Immature natural killer cell (primary cell): Measurements from ENCODE around the gene SERINC5. TPM values are rescaled to one million over a fixed set of nuclear protein-coding genes. Genes with fewer than 3 reads are reported as not detected.

Experiments used
- DNase-seq, 3 donors: peaks; one replicate each; pipeline ENCODE4 v3.0.0; 2022; ENCODE audit warnings: mixed read lengths in 1 of 3
- H3K27ac Mint-ChIP-seq, 6 donors: one replicate each; pipeline ENCODE4 v1.8.0; 2020; ENCODE audit warnings: mixed read lengths in 6 of 6, mild to moderate bottlenecking in 5 of 6, inconsistent platforms in 4 of 6, moderate library complexity in 3 of 6
- H3K27me3 Mint-ChIP-seq, 3 donors: one replicate each; pipeline ENCODE4 v1.8.0; 2020 to 2021; ENCODE audit warnings: low read depth in 3 of 3, mild to moderate bottlenecking in 3 of 3, mixed read lengths in 3 of 3, moderate library complexity in 3 of 3, inconsistent platforms in 1 of 3
- H3K36me3 Mint-ChIP-seq, 3 donors: one replicate each; pipeline ENCODE4 v1.8.0; 2020; ENCODE audit warnings: mixed read lengths in 3 of 3, inconsistent platforms in 2 of 3, mild to moderate bottlenecking in 2 of 3
- H3K4me1 Mint-ChIP-seq, 2 donors: one replicate each; pipeline ENCODE4 v1.8.0; 2020; ENCODE audit warnings: inconsistent platforms in 2 of 2, mild to moderate bottlenecking in 2 of 2, mixed read lengths in 2 of 2, moderate library complexity in 1 of 2
- H3K4me3 Mint-ChIP-seq, 5 donors: one replicate each; pipeline ENCODE4 v1.8.0; 2020; ENCODE audit warnings: mild to moderate bottlenecking in 5 of 5, mixed read lengths in 5 of 5, inconsistent platforms in 3 of 5, moderate library complexity in 3 of 5
- H3K9me3 Mint-ChIP-seq, 6 donors: one replicate each; pipeline ENCODE4 v1.8.0; 2020; ENCODE audit warnings: mild to moderate bottlenecking in 6 of 6, mixed read lengths in 6 of 6, inconsistent platforms in 4 of 6, moderate library complexity in 3 of 6
- polyA plus RNA-seq, 3 donors: library from polyadenylated mRNA; unstranded; fragments of 300-500 nt; fragmentation: Illumina TruSeq; gene quantifications; one replicate each; pipeline ENCODE4 v1.2.3, GENCODE V29; 2021

The SERINC5 gene
- polyA plus RNA-seq, 3 donors from 2014 or later, result 0.69 to 2.3 (median 1.1) TPM

DNA sequence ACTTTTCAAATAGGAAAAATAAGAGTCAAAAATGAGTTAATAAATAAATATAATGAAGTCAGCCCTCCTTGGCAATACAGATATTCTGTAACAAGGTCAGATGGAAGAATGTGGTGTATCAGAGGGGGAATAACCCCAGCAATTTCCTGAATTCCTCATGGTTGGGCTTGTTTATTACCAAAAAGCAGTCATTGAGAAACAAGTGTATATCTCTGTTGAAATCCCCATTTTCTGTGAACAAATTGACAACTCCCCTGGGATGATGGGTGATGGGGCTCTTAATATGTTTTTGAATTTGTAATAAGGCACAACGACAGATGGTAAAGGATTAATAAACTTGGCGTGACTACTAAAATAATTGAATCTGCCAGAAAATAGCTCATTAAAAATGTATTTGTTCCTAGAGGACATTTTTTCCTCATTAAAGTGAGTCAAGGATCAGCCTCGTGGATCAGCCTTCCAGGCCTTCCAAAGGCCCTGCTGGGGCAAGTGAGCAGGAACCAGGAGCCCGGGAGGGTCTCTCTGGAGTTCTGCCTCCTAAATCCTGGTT is 186.5 kb downstream of the SERINC5 start:
- Mint-ChIP-seq H3K4me3 (no peak overlapping the region), H3K9me3 (no peaks in the 10 kb centered on the region), H3K27me3 (peaks cover 0 to 3% (median 2%) of the 10 kb centered on the region in 3 donors), H3K27ac (no peak overlapping the region), H3K36me3 (no peaks in the 10 kb centered on the region), H3K4me1 (no peaks in the 10 kb centered on the region)
- no peak for DNase-seq

GRCh38 chr5:80068775-80069174 is 187.1 kb downstream of the SERINC5 start:
- DNase-seq, result no peak
- no peak overlapping the region for H3K27ac Mint-ChIP-seq
- no peak overlapping the region for H3K4me3 Mint-ChIP-seq
- no peaks in the 10 kb centered on the region for H3K9me3 Mint-ChIP-seq
- H3K27me3 Mint-ChIP-seq, result peaks cover 0 to 5% (median 2%) of the 10 kb centered on the region in 3 donors
- H3K36me3 Mint-ChIP-seq, result no peaks in the 10 kb centered on the region
- no peaks in the 10 kb centered on the region for H3K4me1 Mint-ChIP-seq

GRCh38 chr5:80068246-80068636 is 187.6 kb downstream of the SERINC5 start:
- Mint-ChIP-seq H3K4me3 (no peak overlapping the region), H3K27me3 (peaks cover 0 to 5% (median 2%) of the 10 kb centered on the region in 3 donors), H3K9me3 (no peaks in the 10 kb centered on the region), H3K27ac (no peak overlapping the region), H3K4me1 (no peaks in the 10 kb centered on the region), H3K36me3 (no peaks in the 10 kb centered on the region)
- no peak for DNase-seq

DNA sequence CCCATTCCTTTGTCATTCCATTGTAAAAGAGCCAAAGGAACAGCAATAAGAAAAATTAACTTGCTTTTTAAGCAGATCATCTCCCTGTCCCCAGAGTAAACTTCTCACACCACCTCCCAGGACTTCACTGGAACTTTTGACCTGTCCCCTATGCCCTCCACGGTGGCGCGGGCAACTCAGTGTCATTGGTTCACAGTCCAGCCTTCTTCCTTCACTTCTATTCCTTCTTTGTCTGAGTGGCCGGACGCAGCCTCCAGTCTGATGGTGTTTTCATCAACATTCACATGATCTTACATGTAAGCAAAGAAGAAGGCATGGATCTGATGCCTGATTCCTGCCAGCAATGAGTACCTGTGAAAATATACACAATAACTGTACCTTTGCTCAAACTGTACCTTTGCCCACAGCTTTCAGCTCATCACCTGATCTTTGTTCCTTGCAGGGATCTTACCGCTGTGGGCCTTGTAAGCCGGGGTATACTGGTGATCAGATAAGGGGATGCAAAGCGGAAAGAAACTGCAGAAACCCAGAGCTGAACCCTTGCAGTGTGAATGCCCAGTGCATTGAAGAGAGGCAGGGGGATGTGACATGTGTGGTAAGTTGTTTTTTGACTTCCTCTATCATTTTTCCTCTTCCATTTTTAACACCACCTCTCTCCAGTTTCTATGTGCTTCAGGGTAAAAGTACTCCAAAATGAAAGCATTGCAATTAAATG is 188.2 kb downstream of the SERINC5 start:
- no peaks in the 10 kb centered on the region for H3K4me1 Mint-ChIP-seq
- no peaks in the 10 kb centered on the region for H3K9me3 Mint-ChIP-seq
- H3K4me3 Mint-ChIP-seq, result no peak overlapping the region

GRCh38 chr5:80067016-80067415 is 188.8 kb downstream of the SERINC5 start:
- no peak overlapping the region for H3K27ac Mint-ChIP-seq

More for the DNA sequence above, 188.2 kb downstream of the SERINC5 start:
- no peak for DNase-seq
- Mint-ChIP-seq H3K36me3 (no peaks in the 10 kb centered on the region), H3K27ac (no peak overlapping the region), H3K27me3 (peaks cover 0 to 5% (median 2%) of the 10 kb centered on the region in 3 donors)

DNA sequence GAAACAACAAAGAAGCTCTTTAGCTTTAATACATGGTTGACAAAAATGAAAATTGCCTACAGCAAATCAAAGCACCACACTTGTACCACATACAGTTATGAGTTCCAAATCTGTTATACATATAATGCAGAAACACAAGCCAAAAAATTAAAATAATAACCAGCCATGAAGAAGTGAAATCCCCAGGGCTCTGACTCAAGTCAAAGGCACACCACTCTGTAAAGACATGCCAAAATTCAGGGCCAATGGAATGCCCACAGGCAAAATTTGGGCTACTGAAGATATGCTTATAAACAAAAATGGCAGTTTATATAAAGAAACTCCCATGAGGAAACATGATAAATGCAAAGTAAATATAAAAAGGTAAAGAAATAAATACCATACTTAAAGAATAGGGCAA is 191.7 kb downstream of the SERINC5 start:
- Mint-ChIP-seq H3K4me1 (no peaks in the 10 kb centered on the region), H3K36me3 (no peaks in the 10 kb centered on the region), H3K27ac (no peak overlapping the region), H3K9me3 (peaks cover 0 to 4% (median 0%) of the 10 kb centered on the region in 6 donors), H3K4me3 (no peak overlapping the region), H3K27me3 (peaks cover 0 to 5% (median 0%) of the 10 kb centered on the region in 3 donors)
- DNase-seq, result no peak

More at GRCh38 chr5:80067016-80067415, 188.8 kb downstream of the SERINC5 start:
- Mint-ChIP-seq H3K27me3 (peaks cover 0 to 5% (median 2%) of the 10 kb centered on the region in 3 donors), H3K4me3 (no peak overlapping the region), H3K4me1 (no peaks in the 10 kb centered on the region), H3K9me3 (no peaks in the 10 kb centered on the region), H3K36me3 (no peaks in the 10 kb centered on the region)
- no peak for DNase-seq

Other genes starting within 250 kb of the SERINC5 start
- not detected for gene THBS4, start 220.7 kb downstream of the SERINC5 start, polyA plus RNA-seq
- not detected for gene SPZ1, start 64.0 kb upstream of the SERINC5 start, polyA plus RNA-seq
- 1 to 10 TPM; 3.1 to 8.8 (median 3.2) TPM for gene ZFYVE16, start 152.0 kb upstream of the SERINC5 start, polyA plus RNA-seq
- gene FAM151B, start 232.1 kb upstream of the SERINC5 start, polyA plus RNA-seq, result not detected